ENCODE data around the gene TANC1.

DNA sequence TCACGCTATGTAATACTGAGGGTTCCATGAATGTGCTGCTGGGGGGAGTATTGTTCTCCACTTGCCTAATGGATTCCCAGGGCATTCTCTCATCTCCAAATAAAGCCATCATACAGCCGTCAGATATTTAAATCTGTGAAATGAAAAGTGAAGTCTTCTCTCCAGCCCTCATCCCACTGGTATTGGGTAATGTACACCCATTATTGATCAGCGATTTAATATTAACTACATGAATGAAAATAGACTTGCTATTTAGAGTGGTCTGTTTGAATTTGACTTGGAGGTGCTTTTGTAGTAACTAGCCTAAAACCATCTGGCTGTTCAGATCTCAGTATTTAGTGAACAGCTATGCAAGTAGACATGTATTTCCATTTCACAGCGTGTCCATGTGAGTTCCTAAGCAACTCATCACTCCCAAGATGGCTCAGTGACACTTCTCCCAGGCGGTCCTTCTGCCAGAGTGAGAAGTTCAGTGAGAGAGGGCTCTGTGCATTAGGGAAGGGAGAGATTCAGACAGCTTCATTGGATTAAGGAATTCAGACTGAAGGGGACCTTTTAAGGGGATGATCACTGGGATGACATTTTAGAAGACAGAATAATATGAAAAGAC, 177.4 kb downstream of the TANC1 start:
- TF ChIP-seq, protein P1, sequence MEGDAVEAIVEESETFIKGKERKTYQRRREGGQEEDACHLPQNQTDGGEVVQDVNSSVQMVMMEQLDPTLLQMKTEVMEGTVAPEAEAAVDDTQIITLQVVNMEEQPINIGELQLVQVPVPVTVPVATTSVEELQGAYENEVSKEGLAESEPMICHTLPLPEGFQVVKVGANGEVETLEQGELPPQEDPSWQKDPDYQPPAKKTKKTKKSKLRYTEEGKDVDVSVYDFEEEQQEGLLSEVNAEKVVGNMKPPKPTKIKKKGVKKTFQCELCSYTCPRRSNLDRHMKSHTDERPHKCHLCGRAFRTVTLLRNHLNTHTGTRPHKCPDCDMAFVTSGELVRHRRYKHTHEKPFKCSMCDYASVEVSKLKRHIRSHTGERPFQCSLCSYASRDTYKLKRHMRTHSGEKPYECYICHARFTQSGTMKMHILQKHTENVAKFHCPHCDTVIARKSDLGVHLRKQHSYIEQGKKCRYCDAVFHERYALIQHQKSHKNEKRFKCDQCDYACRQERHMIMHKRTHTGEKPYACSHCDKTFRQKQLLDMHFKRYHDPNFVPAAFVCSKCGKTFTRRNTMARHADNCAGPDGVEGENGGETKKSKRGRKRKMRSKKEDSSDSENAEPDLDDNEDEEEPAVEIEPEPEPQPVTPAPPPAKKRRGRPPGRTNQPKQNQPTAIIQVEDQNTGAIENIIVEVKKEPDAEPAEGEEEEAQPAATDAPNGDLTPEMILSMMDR (IDR thresholded peaks at IDR 0.05) = no peak
- no peak for TF ChIP-seq POLR2A (IDR thresholded peaks at IDR 0.05)

Measured in right lobe of liver (tissue), 4 donors.